ENCODE data around the gene IGF2BP2. TPM values are rescaled to one million over a fixed set of nuclear protein-coding genes. Genes with fewer than 3 reads are reported as not detected.

IGF2BP2 gene
- total RNA-seq, 1 experiment from 2014 or later: 154 TPM

GRCh38 chr3:185737020-185737419 is 87.8 kb downstream of the IGF2BP2 start:
- Mint-ChIP-seq H3K9me3 (ENCODE audit: unreplicated experiment) (no peaks in the 10 kb centered on the region), H3K36me3 (ENCODE audit: insufficient read depth, unreplicated experiment) (peaks cover 23% of the 10 kb centered on the region), H3K4me3 (ENCODE audit: unreplicated experiment) (no peak overlapping the region), H3K4me1 (ENCODE audit: insufficient read depth, unreplicated experiment) (peaks cover 49% of the 10 kb centered on the region), H3K27ac (ENCODE audit: low read depth, unreplicated experiment) (peak overlapping the region; percentile 9), H3K27me3 (ENCODE audit: insufficient read depth, unreplicated experiment) (no peaks in the 10 kb centered on the region)
- POLR2A ChIA-PET: interaction anchor here (0.6 to 10.1 kb wide), 7 partner anchors 8 to 192 kb away, joined by 3 to 128 read pairs (median 4); partner anchors contain the start of gene IGF2BP2
- intact Hi-C loops (cut with micrococcal nuclease): no loop called here
- BruUV-seq (replicated peaks): no TSS peak
- CTCF ChIA-PET: interaction anchor here (0.5 to 6.3 kb wide), 5 partner anchors 9 to 207 kb away, joined by 4 to 72 read pairs (median 5); no protein-coding TSS in a partner anchor
- TF ChIP-seq, protein P1, sequence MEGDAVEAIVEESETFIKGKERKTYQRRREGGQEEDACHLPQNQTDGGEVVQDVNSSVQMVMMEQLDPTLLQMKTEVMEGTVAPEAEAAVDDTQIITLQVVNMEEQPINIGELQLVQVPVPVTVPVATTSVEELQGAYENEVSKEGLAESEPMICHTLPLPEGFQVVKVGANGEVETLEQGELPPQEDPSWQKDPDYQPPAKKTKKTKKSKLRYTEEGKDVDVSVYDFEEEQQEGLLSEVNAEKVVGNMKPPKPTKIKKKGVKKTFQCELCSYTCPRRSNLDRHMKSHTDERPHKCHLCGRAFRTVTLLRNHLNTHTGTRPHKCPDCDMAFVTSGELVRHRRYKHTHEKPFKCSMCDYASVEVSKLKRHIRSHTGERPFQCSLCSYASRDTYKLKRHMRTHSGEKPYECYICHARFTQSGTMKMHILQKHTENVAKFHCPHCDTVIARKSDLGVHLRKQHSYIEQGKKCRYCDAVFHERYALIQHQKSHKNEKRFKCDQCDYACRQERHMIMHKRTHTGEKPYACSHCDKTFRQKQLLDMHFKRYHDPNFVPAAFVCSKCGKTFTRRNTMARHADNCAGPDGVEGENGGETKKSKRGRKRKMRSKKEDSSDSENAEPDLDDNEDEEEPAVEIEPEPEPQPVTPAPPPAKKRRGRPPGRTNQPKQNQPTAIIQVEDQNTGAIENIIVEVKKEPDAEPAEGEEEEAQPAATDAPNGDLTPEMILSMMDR (IDR thresholded peaks at IDR 0.05; ENCODE audit: unreplicated experiment): no peak
- peak; percentile 45 for DNase-seq (ENCODE audit: unreplicated experiment)

GRCh38 chr3:185734725-185735096 is 90.1 kb downstream of the IGF2BP2 start:
- CTCF ChIA-PET: interaction anchor here (0.7 to 6.3 kb wide), 22 partner anchors 8 to 225 kb away, joined by 3 to 72 read pairs (median 4); no protein-coding TSS in a partner anchor
- H3K4me3 Mint-ChIP-seq (ENCODE audit: unreplicated experiment): no peak overlapping the region
- intact Hi-C loops (cut with micrococcal nuclease): loop anchor here (1.0 to 2.0 kb wide), 4 partner anchors 34 to 199 kb away; no protein-coding TSS in a partner anchor
- peaks cover 52% of the 10 kb centered on the region for H3K4me1 Mint-ChIP-seq (ENCODE audit: insufficient read depth, unreplicated experiment)
- DNase-seq (ENCODE audit: unreplicated experiment): no peak
- H3K27me3 Mint-ChIP-seq (ENCODE audit: insufficient read depth, unreplicated experiment): no peaks in the 10 kb centered on the region
- no peaks in the 10 kb centered on the region for H3K9me3 Mint-ChIP-seq (ENCODE audit: unreplicated experiment)
- no peak overlapping the region for H3K27ac Mint-ChIP-seq (ENCODE audit: low read depth, unreplicated experiment)
- BruUV-seq (replicated peaks): no TSS peak
- TF ChIP-seq, protein P1 (IDR thresholded peaks at IDR 0.05; ENCODE audit: unreplicated experiment): no peak
- POLR2A ChIA-PET: interaction anchor here (0.6 to 10.1 kb wide), 17 partner anchors 12 to 803 kb away, joined by 3 to 128 read pairs (median 4); partner anchors contain the start of genes IGF2BP2 and TRA2B
- H3K36me3 Mint-ChIP-seq (ENCODE audit: insufficient read depth, unreplicated experiment): peaks cover 26% of the 10 kb centered on the region

GRCh38 chr3:185733980-185734724 is 90.7 kb downstream of the IGF2BP2 start:
- CTCF ChIA-PET: interaction anchor here (0.7 to 6.3 kb wide), 22 partner anchors 9 to 226 kb away, joined by 3 to 72 read pairs (median 4); no protein-coding TSS in a partner anchor
- no peaks in the 10 kb centered on the region for H3K27me3 Mint-ChIP-seq (ENCODE audit: insufficient read depth, unreplicated experiment)
- intact Hi-C loops (cut with micrococcal nuclease): loop anchor here (1.0 to 2.0 kb wide), 4 partner anchors 35 to 199 kb away; no protein-coding TSS in a partner anchor
- TF ChIP-seq, protein P1 (IDR thresholded peaks at IDR 0.05; ENCODE audit: unreplicated experiment): peak; percentile 58
- POLR2A ChIA-PET: interaction anchor here (0.6 to 10.1 kb wide), 21 partner anchors 13 to 804 kb away, joined by 3 to 128 read pairs (median 4); partner anchors contain the start of genes IGF2BP2 and TRA2B
- no peaks in the 10 kb centered on the region for H3K9me3 Mint-ChIP-seq (ENCODE audit: unreplicated experiment)
- no peak overlapping the region for H3K4me3 Mint-ChIP-seq (ENCODE audit: unreplicated experiment)
- no TSS peak for BruUV-seq (replicated peaks)
- H3K27ac Mint-ChIP-seq (ENCODE audit: low read depth, unreplicated experiment): peak overlapping the region; percentile 68
- H3K36me3 Mint-ChIP-seq (ENCODE audit: insufficient read depth, unreplicated experiment): peaks cover 26% of the 10 kb centered on the region
- peak; percentile 93 for DNase-seq (ENCODE audit: unreplicated experiment)
- peaks cover 51% of the 10 kb centered on the region for H3K4me1 Mint-ChIP-seq (ENCODE audit: insufficient read depth, unreplicated experiment)

- peak; percentile 71 for DNase-seq (ENCODE audit: unreplicated experiment)
- Mint-ChIP-seq H3K4me3 (ENCODE audit: unreplicated experiment) (no peak overlapping the region), H3K27me3 (ENCODE audit: insufficient read depth, unreplicated experiment) (no peaks in the 10 kb centered on the region), H3K36me3 (ENCODE audit: insufficient read depth, unreplicated experiment) (peaks cover 26% of the 10 kb centered on the region), H3K4me1 (ENCODE audit: insufficient read depth, unreplicated experiment) (peaks cover 53% of the 10 kb centered on the region), H3K9me3 (ENCODE audit: unreplicated experiment) (no peaks in the 10 kb centered on the region), H3K27ac (ENCODE audit: low read depth, unreplicated experiment) (peak overlapping the region; percentile 68)
- ChIA-PET CTCF (interaction anchor here (0.6 to 6.3 kb wide), 17 partner anchors 14 to 545 kb away, joined by 3 to 72 read pairs (median 5); no protein-coding TSS in a partner anchor), POLR2A (interaction anchor here (0.9 to 10.1 kb wide), 15 partner anchors 12 to 835 kb away, joined by 3 to 128 read pairs (median 6); partner anchors contain the start of genes IGF2BP2 and TRA2B)
- intact Hi-C loops (cut with micrococcal nuclease): no loop called here
- no TSS peak for BruUV-seq (replicated peaks)
- TF ChIP-seq, protein P1 (IDR thresholded peaks at IDR 0.05; ENCODE audit: unreplicated experiment): no peak
These were observed 92.1 kb downstream of the IGF2BP2 start for GRCh38 chr3:185732782-185733181.

Measured in MCF 10A (cell line).